SU-DHL-6 (cell line): ENCODE measurements around the gene MYH15.

Experiments
- CTCF ChIP-seq: fragments of 200-600 bp; sonication (generic); IDR thresholded peaks from one replicate; pipeline ENCODE4 v1.5.1; 2017; ENCODE audit warnings: antibody characterized with exemption, mild to moderate bottlenecking, low read length, moderate library complexity; ENCODE audit not compliant: insufficient read depth, poor library complexity, severe bottlenecking
- EZH2phosphoT487 ChIP-seq: fragments of 200-600 bp; sonication (generic), shearing (Covaris generic); conservative IDR thresholded peaks from 2 replicates; pipeline ENCODE4 v1.6.1; 2018; ENCODE audit warnings: mild to moderate bottlenecking, antibody characterized with exemption, low read length, moderate library complexity, mixed read lengths

DNA sequence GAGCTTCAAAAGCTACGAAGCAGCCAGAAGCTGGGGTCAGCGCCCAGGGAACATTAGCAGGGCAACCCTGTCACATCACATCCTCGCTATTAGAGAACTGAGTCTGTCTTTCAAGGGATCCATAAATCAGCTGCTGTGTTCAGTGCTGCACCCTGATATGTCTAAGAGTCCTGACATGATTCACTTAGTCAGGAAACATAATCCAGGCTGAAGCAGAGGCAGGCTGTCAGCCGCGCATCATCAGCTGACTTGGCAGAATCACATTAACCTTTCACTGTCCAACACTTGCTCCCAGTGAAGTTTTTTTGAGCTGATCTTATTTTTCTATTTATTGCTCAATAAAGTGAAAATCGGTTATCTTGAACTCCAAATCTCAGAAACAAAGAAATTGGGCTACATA lies 23.5 kb downstream of the MYH15 start:
- TF ChIP-seq CTCF (no peak), EZH2phosphoT487 (no peak)
